ENCODE results near the gene TNS3. TPM values are rescaled to one million over a fixed set of nuclear protein-coding genes. Genes with fewer than 3 reads are reported as not detected.

The TNS3 gene
- total and polyA plus RNA-seq, 2 of the 13 experiments (the other 11 are each of a cell fraction or from before 2014, with no cell fraction given) = 52.9 to 55.7 TPM

GRCh38 chr7:47358944-47359588 is 222.8 kb downstream of the TNS3 start:
- WGBS (ENCODE audit: low lambda C conversion rate) = 98% methylated on average over 5 of the region's 8 CpGs
- Histone ChIP-seq H4K20me1 (ENCODE audit: insufficient read depth, low read length) (peaks cover 57% of the 10 kb centered on the region), H3K4me3 (replicated peaks in 1 of 3; ENCODE audit: insufficient read depth in 1 of 3, low read depth in 2 of 3, low read length in 3 of 3) (no peak overlapping the region), H2AFZ (ENCODE audit: low read length) (no peak overlapping the region), H3K4me2 (ENCODE audit: low read depth, low read length) (no peak overlapping the region), H3K4me1 (ENCODE audit: insufficient read depth, low read length) (no peaks in the 10 kb centered on the region), H3K27ac (ENCODE audit: extremely low read length, insufficient read depth, low read length) (no peak overlapping the region), H3K79me2 (ENCODE audit: insufficient read depth, low read length) (peaks cover 38% of the 10 kb centered on the region), H3K9ac (ENCODE audit: insufficient read depth, low read depth, low read length) (no peak overlapping the region), H3K36me3 (replicated peaks in 1 of 2; ENCODE audit: control insufficient read depth in 1 of 2, insufficient read depth in 2 of 2, low read length in 2 of 2) (peaks cover 34 to 76% of the 10 kb centered on the region in 2 experiments), H3K27me3 (ENCODE audit: control insufficient read depth in 1 of 2, insufficient read depth in 2 of 2, low read length in 2 of 2) (no peaks in the 10 kb centered on the region), H3K9me3 (ENCODE audit: low read length) (no peaks in the 10 kb centered on the region)
- no peak for ATAC-seq
- no peak for FAIRE-seq
- DNase-seq (ENCODE audit: low spot score) = no peak
- in situ Hi-C loops (cut with HindIII; ENCODE audit: extremely low pct_ligation_motif_present, low pct_unique_long_range_greater_than_20kb) = no loop called here
- intact Hi-C loops (cut with micrococcal nuclease; ENCODE audit: unreplicated experiment) = no loop called here
- ChIA-PET CTCF (ENCODE audit: low intra/inter-chr PET ratio, low total read pairs) (no interaction called here), POLR2A (no interaction called here)
- BruUV-seq (replicated peaks) = no TSS peak
- TF ChIP-seq ZNF138 (CRISPR knock-in tag; IDR thresholded peaks at IDR 0.05; ENCODE audit: low read depth) = no peak
- peak; percentile 51 for TF ChIP-seq RBM22 (optimal IDR thresholded peaks at IDR 0.05; ENCODE audit: low read length)

- WGBS (ENCODE audit: low lambda C conversion rate) = 91% methylated on average over 14 of the region's 14 CpGs
- H3K4me1 ChIP-seq (ENCODE audit: insufficient read depth, low read length) = no peaks in the 10 kb centered on the region
- in situ Hi-C loops (cut with HindIII; ENCODE audit: extremely low pct_ligation_motif_present, low pct_unique_long_range_greater_than_20kb) = no loop called here
- ChIA-PET CTCF (ENCODE audit: low intra/inter-chr PET ratio, low total read pairs) (no interaction called here), POLR2A (no interaction called here)
- no peak overlapping the region for H3K9ac ChIP-seq (ENCODE audit: insufficient read depth, low read depth, low read length)
- peaks cover 49% of the 10 kb centered on the region for H4K20me1 ChIP-seq (ENCODE audit: insufficient read depth, low read length)
- peaks cover 30 to 76% of the 10 kb centered on the region in 2 experiments for H3K36me3 ChIP-seq (replicated peaks in 1 of 2; ENCODE audit: control insufficient read depth in 1 of 2, insufficient read depth in 2 of 2, low read length in 2 of 2)
- BruUV-seq (replicated peaks) = no TSS peak
- no peak for DNase-seq (ENCODE audit: low spot score)
- no peak for FAIRE-seq
- no peak overlapping the region for H3K4me3 ChIP-seq (replicated peaks in 1 of 3; ENCODE audit: insufficient read depth in 1 of 3, low read depth in 2 of 3, low read length in 3 of 3)
- TF ChIP-seq AGO2 (optimal IDR thresholded peaks at IDR 0.05; ENCODE audit: low read depth, low read length) = peak; percentile 23
- TF ChIP-seq GLMP (CRISPR knock-in tag; IDR thresholded peaks at IDR 0.05; ENCODE audit: borderline replicate concordance) = no peak
- no peak overlapping the region for H3K27ac ChIP-seq (ENCODE audit: extremely low read length, insufficient read depth, low read length)
- H3K79me2 ChIP-seq (ENCODE audit: insufficient read depth, low read length) = peaks cover 37% of the 10 kb centered on the region
- no peak for ATAC-seq
- H3K4me2 ChIP-seq (ENCODE audit: low read depth, low read length) = no peak overlapping the region
- intact Hi-C loops (cut with micrococcal nuclease; ENCODE audit: unreplicated experiment) = no loop called here
- no peaks in the 10 kb centered on the region for H3K27me3 ChIP-seq (ENCODE audit: control insufficient read depth in 1 of 2, insufficient read depth in 2 of 2, low read length in 2 of 2)
- no peaks in the 10 kb centered on the region for H3K9me3 ChIP-seq (ENCODE audit: low read length)
- no peak overlapping the region for H2AFZ ChIP-seq (ENCODE audit: low read length)
Observed at GRCh38 chr7:47358357-47358756, 223.6 kb downstream of the TNS3 start.

Data from HepG2 (cell line).